Heart right ventricle (tissue), 16 donors: ENCODE measurements around the gene CFAP58. TPM values are rescaled to one million over a fixed set of nuclear protein-coding genes. Genes with fewer than 3 reads are reported as not detected.

ENCODE experiments used
- ATAC-seq, 8 donors: fragments of 200-7000 bp; cut with Tn5 transposase; one replicate each; pipeline ENCODE4 v1.9.1; 2020; ENCODE audit warnings: mild to moderate bottlenecking in 8 of 8, moderate library complexity in 8 of 8, moderate number of reproducible peaks in 1 of 8
- DNase-seq, 2 donors: peaks; one replicate each; pipeline ENCODE4 v3.0.0-alpha.2; 2020
- H3K27ac ChIP-seq, 10 donors: fragments of 200-600 bp; sonication (generic) in 2 of 10; one replicate each; pipeline versions ENCODE4 v1.5.0 to v1.8.0; 2020 to 2022; ENCODE audit warnings: mild to moderate bottlenecking in 3 of 10
- H3K27me3 ChIP-seq, 7 donors: fragments of 200-600 bp; one replicate each; pipeline ENCODE4 v1.8.0; 2021 to 2022; ENCODE audit warnings: mild to moderate bottlenecking in 2 of 7
- H3K36me3 ChIP-seq, 9 donors: fragments of 200-600 bp; sonication (generic) in 1 of 9; one replicate each; pipeline versions ENCODE4 v1.5.0 to v1.8.0; 2020 to 2022; ENCODE audit warnings: mild to moderate bottlenecking in 2 of 9
- H3K4me1 ChIP-seq, 9 donors: fragments of 200-600 bp; sonication (generic) in 1 of 9; one replicate each; pipeline versions ENCODE4 v1.5.0 to v1.8.0; 2020 to 2022; ENCODE audit warnings: mild to moderate bottlenecking in 4 of 9
- H3K4me3 ChIP-seq, 10 donors: fragments of 200-600 bp; sonication (generic) in 2 of 10; one replicate each; pipeline versions ENCODE4 v1.5.0 to v1.8.0; 2020 to 2022; ENCODE audit warnings: mild to moderate bottlenecking in 7 of 10, moderate library complexity in 2 of 10
- H3K9me3 ChIP-seq, 11 donors: fragments of 200-600 bp in 10 of 11; sonication (generic) in 2 of 11; one replicate each; pipeline versions ENCODE4 v1.5.0 to v1.8.0; 2013 to 2022; ENCODE audit warnings: mild to moderate bottlenecking in 2 of 11, control low read depth in 1 of 11, moderate library complexity in 1 of 11
- CTCF ChIP-seq, 9 donors: fragments of 200-600 bp; sonication (generic) in 2 of 9; IDR thresholded peaks; one replicate each; pipeline versions ENCODE4 v1.5.0 to v1.8.0; 2021 to 2022; ENCODE audit warnings: antibody characterized with exemption in 9 of 9, mild to moderate bottlenecking in 5 of 9, moderate library complexity in 1 of 9
- WGBS, 2 donors: extraction: QIAGEN DNeasy Blood & Tissue Kit; methylation state at CpG; one replicate each; pipeline ENCODE4 v1.1.7; 2013; ENCODE audit warnings: inconsistent platforms in 1 of 2; 5-methylcytosine and 5-hydroxymethylcytosine counted together
- intact Hi-C, 10 donors: fragments of 100-400 bp; cut with DNase I; formaldehyde crosslinking; loops; one replicate each; pipeline versions ENCODE4 v1.11.1 to v1.14.2; 2022
- polyA plus RNA-seq, 2 donors: library from polyadenylated mRNA; stranded (reverse); fragments of 200-250 nt; gene quantifications; one replicate each; pipeline ENCODE4 v1.2.3, GENCODE V29; 2013
- total RNA-seq, 10 donors: library from RNA; stranded (reverse); fragmentation: NEBNext Ultra II Directional in 3 of 10; extraction: Animal tissue kit (Norgen Biotek cat#: 25700) in 3 of 10; gene quantifications; one replicate each; pipeline versions ENCODE4 v1.2.1 to v1.2.4, GENCODE V29; 2021 to 2023
- donor health status: Arrhythmogenic right ventricular cardiomyopathy.
- donor health status: ischemic (EF 13 %, LVEDD 7.1; RV severe dilation, severe dysfunction).
- donor health status: healthy with polysubstance abuse.
- donor health status: DM: no; HTN: yes; CAD: no.
- donor health status: DM: no; HTN: no; CAD: no.
- donor health status: ischemic (EF 25% LVEDD 6.9; RV normal size, moderate dysfunction).
- donor health status: ischemic (EF 25% LVEDD 5.7; RV mildly dilated, moderate dysfunction).
- donor health status: healthy.
- donor health status: DM: yes; HTN: yes; CAD: no.
- donor health status: Ischemic cardiomyopathy.
- donor health status: ischemic (EF 35%, LVEDD 5.7; RV mildly dilated, moderate dysfunction).
- donor health status: nonischemic (EF 11% LVEDD 7.7; RV severe dilation, severe dysfunction).
- donor health status: DM: yes; HTN: yes; CAD: no.
- donor health status: PGD.
- donor health status: ischemic (EF 29% LVEDD 5.4; RV normal size, mild dysfunction).
- donor health status: nonischemic (EF 23%, LVEDD 6.1; RV moderate dilation, normal function).

CFAP58 gene
- total and polyA plus RNA-seq, 12 donors, result 0.58 to 5.8 (median 3.0) TPM

DNA sequence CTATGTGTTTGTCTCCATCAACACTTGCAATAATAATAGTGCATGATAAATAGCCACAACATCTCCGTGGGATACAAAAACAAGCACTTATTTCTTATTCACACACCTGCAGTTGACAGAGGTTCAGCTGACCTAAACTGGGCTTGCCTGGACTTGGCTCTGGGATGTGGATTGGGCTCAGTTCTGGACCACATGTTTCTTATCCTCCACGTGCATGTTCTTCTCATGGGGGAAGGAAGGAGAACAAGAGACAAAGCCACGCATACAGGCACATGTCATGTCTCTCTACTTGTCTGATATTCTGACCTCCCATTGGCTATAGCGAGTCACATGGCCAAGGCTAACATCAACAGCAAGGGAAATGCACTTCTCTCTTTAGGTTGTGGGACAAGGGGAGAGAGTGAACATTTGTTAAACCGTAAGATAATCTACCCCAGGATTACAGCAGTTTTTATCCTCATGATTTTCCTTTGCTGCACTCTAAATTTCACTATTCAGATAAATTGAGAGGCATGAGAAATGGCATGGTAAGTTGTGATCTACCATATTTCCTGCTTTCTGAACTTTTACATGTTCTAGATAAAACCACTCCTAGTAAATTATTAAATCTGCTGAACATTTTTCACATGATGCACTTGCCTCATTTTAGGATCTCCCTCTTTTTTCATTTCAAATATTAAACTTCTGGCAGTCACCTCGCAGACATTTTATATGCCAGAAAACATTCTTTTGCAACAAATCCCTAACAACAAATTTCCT is 33.7 kb downstream of the CFAP58 start:
- H3K27ac ChIP-seq, result no peak overlapping the region
- no peaks in the 10 kb centered on the region for H3K9me3 ChIP-seq
- H3K4me3 ChIP-seq, result no peak overlapping the region
- intact Hi-C loops, result no loop called here
- no peaks in the 10 kb centered on the region for H3K27me3 ChIP-seq
- H3K4me1 ChIP-seq, result peaks cover 0 to 6% (median 0%) of the 10 kb centered on the region in 9 donors
- no peaks in the 10 kb centered on the region for H3K36me3 ChIP-seq
- 73 to 85% methylated on average over 6 of the region's 6 CpGs for WGBS, 2 donors
- ATAC-seq (no peak), DNase-seq (no peak)
- no peak for TF ChIP-seq CTCF (IDR thresholded peaks at IDR 0.05)

- peak in 1 of 8 donors; percentile 49 for ATAC-seq
- TF ChIP-seq CTCF (IDR thresholded peaks at IDR 0.05), result no peak
- 35 to 46% methylated on average over 3 of the region's 3 CpGs for WGBS, 2 donors
Observed at GRCh38 chr10:104388830-104389229, 35.2 kb downstream of the CFAP58 start.

DNA sequence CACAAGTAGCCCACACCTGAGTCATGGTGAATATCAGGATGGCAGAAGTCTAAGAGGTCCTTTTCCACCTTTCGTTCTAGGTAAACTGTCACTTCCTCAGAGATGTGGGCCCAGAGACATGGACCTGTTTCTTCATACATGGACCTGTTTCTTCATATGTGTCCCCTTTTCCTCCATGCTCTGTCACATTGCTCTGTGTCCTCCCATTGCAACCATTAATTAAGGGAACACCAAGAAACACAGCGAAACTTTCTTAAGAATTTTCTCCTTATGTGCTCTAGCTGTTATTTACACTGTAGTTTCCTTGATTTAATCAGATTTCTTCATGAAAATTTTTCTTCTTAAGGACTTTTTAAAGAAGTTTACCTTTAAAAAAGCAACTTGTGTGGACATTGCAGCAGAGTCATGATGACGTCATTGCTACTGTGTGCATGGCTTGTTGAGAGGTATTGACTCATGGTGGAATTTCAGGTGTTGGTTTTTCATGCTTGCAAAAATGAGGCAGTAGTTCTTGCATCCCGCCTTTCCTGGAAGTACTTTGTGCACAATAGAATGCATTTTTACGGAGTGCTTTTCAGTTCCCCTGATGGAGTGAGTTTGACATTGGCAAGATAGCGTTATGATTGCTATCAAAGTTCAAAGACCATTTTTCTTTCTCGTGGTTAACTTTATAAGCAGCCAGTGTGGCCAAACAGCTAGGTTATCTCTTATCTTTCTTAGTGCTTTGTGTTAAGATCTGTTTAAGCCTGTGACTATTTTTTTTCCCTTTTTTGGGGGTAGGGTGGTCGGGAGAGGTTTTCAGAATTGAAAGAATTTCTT is 37.7 kb downstream of the CFAP58 start:
- no peak for ATAC-seq
- Histone ChIP-seq H3K9me3 (no peaks in the 10 kb centered on the region), H3K4me1 (peaks cover 0 to 6% (median 0%) of the 10 kb centered on the region in 9 donors), H3K27ac (no peak overlapping the region), H3K36me3 (no peaks in the 10 kb centered on the region), H3K4me3 (no peak overlapping the region), H3K27me3 (no peaks in the 10 kb centered on the region)
- 68 to 73% methylated on average over 8 of the region's 8 CpGs for WGBS, 2 donors
- no peak for DNase-seq
- no peak for TF ChIP-seq CTCF (IDR thresholded peaks at IDR 0.05)
- intact Hi-C loops, result no loop called here

More at GRCh38 chr10:104388830-104389229, 35.2 kb downstream of the CFAP58 start:
- H3K27me3 ChIP-seq, result no peaks in the 10 kb centered on the region
- intact Hi-C loops, result no loop called here
- no peaks in the 10 kb centered on the region for H3K36me3 ChIP-seq
- H3K27ac ChIP-seq, result no peak overlapping the region
- no peaks in the 10 kb centered on the region for H3K9me3 ChIP-seq
- no peak for DNase-seq
- H3K4me3 ChIP-seq, result no peak overlapping the region
- H3K4me1 ChIP-seq, result peaks cover 0 to 6% (median 0%) of the 10 kb centered on the region in 9 donors

DNA sequence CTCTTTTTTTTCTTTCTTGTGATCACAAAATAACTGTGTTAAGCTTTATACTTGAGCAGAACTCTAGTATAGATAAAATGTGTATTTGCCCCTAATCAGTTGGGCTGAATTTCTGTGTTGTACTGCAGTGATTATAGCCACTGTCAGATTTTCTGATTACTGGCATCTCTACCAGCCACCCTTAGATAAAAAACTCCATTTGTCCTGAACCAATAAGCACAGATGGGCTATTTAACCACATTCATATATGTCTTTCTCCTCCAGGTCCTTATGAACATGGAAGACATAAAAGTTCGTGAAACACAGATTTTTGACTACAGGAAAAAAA is 38.3 kb downstream of the CFAP58 start:
- no peak for TF ChIP-seq CTCF (IDR thresholded peaks at IDR 0.05)
- DNase-seq, result no peak
- no peak for ATAC-seq
- intact Hi-C loops, result no loop called here
- Histone ChIP-seq H3K27me3 (no peaks in the 10 kb centered on the region), H3K36me3 (no peaks in the 10 kb centered on the region), H3K9me3 (no peaks in the 10 kb centered on the region), H3K4me1 (peaks cover 0 to 6% (median 0%) of the 10 kb centered on the region in 9 donors), H3K4me3 (no peak overlapping the region), H3K27ac (no peak overlapping the region)
- WGBS, 2 donors, result 76 to 91% methylated on average over 1 of the region's 1 CpG
